GM21717 (cell line): ENCODE results near the gene GPN2.
"Not testable (repeated sequence)": the region's sequence is repeated elsewhere in the genome, so short reads cannot be mapped to it uniquely, and the experiment has no call there.

Experiments
- ATAC-seq: cut with Tn5 transposase; IDR thresholded peaks from one replicate; pipeline ENCODE4 v1.9.1; 2021; ENCODE audit warnings: mild to moderate bottlenecking, moderate library complexity; ENCODE audit not compliant: unreplicated experiment

The GPN2 gene

DNA sequence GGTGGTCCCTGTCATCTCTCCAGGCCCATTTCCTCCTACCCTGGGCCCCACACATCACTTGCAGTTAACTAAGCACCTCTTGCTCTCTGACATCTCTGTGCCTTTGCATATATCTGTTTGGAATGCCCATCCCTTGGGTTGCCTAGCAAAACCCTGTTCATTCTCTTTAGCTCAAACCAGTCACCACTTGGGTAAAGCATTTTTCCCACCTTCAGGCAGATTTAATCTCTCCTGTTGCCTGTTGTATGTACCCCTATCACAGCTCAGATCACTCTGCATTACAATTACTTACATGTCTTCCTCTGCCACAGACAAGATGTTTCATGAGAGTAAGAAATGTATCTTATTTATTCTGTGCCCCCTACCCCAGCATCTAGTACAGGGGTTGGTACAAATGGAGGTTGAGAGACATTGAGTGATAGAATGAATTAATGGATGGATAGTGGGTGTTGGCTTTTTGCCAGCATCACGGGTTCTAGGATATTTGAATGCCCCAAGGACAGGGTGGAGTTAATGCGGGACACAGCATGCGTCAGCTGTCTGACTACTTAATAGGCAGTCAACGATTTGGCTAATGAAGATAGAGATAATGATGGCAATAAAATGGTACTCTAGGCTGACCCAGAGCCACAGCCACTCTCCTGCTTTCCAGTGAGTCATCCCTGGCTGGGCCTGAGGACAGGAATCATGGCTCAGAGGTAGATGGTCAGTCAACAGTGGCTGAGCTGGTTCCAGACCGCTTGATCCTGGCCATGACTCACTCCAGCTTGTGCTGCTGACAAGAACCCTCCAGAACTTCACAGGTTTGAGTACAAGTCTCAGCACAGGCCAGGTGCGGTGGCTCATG is 17.2 kb upstream of the GPN2 start:
- ATAC-seq = no peak

DNA sequence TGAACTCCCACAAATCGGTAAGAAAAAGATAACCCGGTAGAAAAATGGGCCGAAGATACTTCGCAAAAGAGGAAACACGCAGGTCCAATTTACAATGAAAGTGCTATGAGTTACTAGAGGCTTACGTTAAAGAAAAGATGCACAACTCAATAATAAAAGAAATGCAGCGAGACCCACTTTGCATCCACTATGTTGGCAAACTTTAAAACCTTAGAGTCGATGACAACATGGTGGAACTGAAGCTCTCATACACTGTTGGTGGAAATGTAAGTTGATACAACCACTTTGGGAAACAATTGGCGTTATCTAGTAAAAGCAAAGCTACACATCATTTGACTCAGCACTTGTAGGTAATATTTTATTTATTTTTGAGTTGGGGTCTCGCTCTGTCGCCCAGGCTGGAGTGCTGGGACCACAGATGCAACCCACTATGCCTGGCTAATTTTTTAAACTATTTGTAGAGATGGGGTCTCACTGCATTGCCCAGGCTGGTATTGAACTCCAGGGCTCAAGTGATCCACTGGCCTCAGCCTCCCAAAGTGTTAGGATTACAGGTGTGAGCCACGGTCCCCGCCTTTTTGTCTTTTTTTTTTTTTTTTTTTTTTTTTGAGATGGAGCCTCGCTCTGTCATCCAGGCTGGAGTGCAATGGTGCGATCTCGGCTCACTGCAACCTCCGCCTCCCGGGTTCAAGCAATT is 10.9 kb upstream of the GPN2 start:
- no peak for ATAC-seq

DNA sequence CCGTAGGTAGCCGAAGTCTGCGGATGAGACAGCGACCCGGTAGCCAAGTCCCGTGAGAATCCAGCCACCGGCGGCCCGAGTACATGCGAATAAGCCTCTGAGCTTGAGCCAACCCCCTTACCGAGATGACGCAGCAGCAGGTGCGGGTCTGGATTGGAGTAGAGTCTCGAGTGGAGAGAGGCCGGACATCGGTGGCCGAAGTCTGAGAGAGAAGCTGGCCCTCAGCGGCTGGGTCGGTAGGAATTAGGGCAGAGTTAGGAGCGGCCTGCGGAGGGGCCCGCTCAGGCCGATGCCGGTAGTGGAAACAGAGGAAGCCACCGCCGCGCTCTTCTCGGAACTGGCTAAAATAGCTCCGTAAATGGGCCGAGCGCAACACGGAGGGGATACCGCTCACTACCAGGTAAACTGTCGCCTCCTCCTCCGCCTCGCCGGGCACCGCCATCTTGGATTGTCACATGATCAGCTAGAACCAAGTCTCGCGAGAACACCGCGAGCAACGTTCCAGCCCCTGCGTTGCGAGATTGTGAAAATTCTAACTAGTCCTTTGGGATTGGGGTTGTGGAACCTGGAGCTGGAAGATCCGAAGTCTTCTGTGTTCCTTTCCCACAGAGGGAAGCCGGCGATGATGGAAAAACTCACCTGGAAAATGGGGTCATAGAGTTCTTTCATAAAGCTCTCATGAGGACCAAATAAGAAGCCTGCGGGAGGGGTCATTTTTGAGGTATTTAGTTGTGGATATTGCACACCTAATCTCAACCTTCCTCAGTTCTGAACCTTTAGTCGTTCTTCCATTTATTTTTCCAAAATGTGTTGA is 10.1 kb upstream of the GPN2 start, which contains the start of gene GPATCH3:
TSS of gene GPATCH3 (minus strand) at position 467 of the 814 bp plus-strand sequence. CDS start at position 442, 25 bp downstream.
- ATAC-seq = peak; percentile 81

DNA sequence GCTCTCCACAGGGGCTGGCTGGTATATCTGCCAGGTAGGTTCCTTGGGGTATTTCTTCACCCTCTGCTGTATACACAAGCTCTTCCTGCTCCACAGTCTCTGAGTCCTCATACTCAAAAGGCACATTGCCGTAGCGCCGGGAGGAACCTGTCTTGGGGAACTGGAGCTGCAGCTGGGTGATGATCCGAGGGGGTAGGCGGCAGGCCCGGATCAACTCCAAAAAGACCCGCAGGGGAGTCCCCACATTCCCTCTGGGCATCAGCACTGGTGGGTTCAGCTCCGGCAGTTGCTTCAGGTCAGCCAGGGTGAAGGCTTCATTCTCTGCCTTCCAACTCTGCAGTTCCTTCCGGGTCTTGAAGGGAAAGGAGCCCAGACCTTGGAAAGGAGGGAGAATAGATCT is 7.3 kb upstream of the GPN2 start:
- no peak for ATAC-seq

DNA sequence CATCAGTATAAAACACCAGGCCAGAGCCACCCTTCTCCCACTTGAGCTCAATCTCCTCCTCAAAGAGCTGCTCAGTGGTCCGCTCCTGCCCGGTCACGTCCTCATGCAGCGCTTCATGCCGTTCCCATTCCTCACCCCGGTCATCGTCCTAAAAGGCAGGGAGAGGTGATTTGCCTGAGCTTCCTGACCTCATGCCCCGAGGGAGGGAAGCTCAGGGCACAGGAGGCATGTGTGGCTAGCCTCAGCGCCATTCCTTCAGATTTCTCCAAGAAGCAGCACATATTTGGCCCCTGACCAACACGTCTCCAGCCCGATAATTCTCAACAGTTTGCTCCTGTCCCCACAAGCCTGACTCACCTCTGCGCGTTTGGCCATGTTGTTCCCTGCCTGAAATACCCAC is 4.2 kb upstream of the GPN2 start:
- no peak for ATAC-seq

DNA sequence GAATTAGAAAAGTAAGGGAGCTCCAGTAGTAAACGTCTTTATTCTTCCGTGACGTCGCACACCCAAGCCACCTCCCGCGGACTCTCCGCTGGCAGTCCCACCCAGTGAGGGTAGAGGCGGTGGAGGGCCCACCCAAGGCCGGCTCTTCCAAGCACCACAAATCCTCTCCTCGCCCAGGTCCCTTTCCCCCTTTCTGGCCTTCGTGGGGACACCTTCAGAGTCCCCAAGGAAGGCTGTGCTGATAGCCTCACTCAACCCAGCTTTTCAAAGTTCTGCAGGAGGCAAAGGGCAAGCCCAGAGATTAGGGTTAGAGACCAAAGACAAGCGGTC is 349 bp upstream of the GPN2 start:
- peak; percentile 17 for ATAC-seq

DNA sequence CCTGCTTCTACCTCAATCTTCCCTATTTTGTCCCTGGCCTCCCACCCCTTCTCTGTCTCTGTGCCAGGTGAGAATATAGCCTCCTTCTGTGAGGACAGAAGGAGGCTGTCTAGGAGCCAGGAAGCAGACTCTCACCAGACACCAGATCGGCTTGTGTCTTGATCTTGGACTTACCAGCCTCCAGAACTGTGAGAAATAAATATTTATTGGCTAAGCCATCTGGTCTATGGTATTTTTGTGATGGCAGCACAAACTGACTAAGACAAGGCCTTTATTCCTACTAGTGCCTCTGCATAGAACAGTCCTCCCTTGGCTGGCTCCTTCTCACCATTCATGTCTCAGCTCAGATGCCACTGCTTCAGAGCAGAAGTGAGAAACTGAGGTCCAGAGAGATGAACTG is 1.9 kb downstream of the GPN2 start:
- ATAC-seq = no peak

DNA sequence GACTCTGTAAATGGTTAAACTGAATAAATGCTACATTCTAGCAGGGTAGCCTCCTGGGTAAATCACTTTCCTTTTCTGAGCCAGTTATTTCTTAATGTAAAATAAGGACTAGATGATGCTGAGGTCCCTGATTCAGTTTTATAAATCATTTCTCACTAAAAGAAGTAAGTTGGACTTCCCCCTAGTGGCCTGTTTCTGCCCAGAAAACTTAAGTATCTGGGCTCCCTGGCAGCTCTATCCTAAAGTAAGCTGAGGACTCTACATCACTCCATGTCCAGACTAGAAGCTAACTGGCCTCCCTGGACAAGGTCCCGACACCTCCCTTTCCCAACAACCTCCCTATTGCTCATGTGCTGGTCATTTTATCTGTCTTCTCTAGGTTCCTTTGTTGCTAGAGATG is 3.0 kb downstream of the GPN2 start:
- ATAC-seq = no peak

DNA sequence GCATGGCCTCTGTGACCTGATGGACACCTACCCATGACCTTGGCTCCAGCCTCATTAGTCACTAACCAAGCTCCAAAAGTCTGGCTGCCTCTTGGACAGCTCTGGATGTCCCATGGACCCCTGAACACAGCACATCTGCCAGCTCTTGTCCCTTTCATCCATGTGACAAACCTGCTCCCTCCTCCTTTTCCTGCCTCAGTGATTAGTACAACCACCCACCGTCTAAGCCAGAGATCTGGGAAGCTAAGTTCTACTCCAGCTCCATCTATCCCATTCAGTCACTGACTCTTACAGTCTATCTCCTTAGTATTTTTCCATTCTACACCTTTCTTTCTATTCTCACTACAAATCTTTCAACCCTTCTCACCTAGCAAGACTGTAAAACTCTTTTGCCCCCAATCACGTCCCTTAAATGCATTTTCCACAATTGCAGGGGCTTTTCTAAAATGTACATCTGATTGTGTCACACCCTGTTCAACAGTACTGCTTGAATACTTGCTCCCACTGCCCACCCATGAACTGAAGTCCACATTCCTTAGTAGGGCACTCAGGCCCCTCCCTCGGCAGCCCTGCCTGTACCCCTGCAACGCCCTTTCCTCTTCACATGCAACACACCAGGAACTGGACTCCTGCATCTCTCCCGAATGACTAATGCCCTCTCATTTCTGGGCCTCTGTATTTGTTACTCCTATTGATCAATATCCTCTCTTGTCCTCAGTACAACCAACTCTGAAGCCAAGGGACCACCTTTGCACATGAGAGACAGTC is 7.2 kb downstream of the GPN2 start:
- ATAC-seq = no peak

DNA sequence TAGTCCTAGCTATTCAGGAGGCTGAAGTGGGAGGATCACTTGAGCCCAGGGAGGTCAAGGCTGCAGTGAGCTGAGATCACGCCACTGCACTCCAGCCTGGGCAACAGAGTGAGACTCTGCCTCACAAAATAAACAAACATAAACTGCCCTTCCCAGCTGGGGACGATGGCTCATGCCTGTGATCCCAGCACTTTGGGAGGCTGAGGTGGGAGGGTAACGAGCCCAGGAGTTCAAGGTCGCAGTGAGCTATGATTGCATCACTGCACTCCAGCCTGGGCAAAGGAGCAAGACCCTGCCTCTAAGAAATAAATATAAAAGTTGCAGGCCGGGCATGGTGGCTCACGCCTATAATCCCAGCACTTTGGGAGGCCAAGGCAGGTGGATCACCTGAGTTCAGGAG is 8.5 kb downstream of the GPN2 start:
- not testable (repeated sequence) for ATAC-seq

DNA sequence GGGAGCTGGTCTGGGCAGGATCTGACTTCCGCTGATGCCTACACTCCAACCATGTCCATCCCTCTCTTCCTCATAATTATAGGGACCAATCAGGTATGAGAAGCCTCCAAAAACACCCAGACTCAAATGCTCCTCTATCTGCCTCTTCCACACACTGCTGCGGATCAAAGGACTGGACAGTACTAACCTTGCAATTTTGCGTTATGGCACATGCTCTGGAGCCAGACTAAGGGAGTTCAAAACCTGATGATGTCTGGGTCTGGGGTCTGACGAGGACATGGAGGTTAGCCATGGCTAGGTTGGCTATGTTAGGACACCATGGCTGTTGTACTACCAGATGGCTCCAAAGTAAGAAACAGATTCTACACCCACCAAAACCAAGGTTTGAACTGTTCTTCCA is 10.3 kb downstream of the GPN2 start:
- ATAC-seq = no peak

DNA sequence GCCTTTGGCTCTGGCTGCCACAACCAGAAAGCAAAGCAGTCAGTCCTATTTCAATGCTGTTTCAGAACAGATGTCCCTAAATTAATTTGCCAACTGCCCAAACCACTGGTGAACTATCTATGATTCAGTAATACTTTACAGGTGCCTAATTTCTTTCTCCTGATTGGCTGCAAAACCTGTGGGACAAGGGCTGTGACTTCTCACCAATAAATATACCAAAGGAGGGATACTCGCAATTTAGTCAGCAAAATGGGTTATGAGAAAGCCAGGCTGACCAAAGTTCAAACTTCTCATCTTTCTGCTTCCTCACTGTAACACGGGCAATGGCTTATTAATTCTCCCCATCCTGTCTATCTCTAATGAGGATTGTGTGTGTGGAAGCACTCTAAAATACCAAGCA is 12.8 kb downstream of the GPN2 start:
- no peak for ATAC-seq

DNA sequence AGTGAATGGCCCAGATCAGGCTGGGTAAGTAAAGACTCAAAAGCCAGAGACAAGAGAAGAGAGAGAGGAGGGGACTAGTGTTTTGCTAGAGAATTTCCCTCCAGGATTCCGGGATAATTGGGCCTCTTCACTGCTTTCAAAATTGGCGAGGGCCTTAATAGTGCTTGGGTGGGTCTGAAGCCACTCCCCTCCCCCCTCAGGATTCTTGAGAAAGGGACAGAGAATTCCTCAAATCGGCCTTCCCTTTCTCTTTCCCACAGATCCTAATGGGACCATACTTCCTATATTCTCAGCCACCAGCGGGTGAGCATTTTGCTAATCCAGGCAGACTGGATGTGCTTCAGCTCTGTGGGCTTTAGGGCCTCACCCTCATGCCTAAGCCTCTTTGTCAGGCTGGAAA is 15.2 kb downstream of the GPN2 start:
- ATAC-seq = no peak

DNA sequence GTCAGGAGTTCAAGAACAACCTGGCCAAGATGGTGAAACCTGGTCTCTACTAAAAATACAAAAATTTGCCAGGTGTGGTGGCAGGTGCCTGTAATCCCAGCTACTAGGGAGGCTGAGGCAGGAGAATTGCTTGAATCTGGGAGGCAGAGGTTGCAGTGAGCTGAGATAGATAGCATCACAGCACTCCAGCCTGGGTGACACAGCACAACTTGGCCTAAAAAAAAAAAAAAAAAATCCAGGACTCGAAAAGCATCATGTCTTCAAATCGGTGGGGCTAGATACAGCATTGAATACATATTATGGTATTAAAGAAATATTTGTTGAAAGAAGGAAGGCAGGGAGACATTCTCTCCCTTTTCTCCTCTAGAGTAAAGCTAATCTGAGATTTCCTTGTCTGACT is 17.0 kb downstream of the GPN2 start:
- ATAC-seq = not testable (repeated sequence)

DNA sequence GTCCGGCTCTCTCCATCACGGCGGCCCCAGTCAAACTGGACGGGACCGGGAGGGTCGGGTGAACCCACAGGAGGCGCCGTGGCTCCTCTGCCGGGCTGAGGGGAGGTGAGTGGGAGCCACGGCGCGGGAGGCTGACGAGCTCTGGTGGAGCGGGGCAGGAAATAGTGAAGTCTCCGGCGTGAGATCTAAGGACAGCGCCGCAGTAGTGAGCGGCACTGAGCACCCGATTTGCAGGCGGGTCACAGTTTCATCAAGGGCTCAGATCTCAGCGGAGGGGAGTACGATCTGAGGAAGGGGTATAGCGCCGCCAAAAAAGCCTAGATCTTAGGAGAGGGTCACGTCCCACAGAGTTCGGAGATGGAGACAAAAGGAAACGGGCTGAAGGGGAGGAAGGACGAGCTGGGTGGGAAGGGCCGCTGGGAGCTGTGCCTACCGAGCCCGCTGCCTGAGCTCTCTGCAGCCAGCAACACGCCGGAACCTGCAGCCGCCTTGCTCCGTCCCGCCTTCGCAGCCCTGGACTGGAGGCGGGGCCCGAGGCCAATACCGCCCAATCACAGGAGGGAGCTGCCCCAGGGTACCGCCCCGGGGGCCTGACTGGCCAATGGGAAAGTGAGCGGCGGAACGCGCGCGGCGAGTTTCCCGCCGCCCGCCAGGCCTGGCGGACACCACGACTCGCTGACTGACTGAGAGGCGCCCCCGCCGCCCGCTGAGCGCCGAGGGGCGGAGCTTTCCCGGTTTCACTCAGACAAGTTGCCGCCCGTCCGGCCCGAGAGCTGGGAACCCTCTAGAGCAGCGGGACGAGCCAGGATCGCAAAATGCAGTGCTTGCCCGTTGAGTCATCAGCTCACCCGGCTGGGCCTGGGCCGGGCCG is 25.2 kb downstream of the GPN2 start:
- peak; percentile 86 for ATAC-seq

DNA sequence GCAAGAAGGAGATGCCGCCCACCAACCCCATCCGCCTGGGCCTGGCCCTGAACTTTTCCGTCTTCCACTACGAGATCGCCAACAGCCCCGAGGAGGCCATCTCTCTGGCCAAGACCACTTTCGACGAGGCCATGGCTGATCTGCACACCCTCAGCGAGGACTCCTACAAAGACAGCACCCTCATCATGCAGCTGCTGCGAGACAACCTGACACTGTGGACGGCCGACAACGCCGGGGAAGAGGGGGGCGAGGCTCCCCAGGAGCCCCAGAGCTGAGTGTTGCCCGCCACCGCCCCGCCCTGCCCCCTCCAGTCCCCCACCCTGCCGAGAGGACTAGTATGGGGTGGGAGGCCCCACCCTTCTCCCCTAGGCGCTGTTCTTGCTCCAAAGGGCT is 26.4 kb downstream of the GPN2 start:
- ATAC-seq = no peak

DNA sequence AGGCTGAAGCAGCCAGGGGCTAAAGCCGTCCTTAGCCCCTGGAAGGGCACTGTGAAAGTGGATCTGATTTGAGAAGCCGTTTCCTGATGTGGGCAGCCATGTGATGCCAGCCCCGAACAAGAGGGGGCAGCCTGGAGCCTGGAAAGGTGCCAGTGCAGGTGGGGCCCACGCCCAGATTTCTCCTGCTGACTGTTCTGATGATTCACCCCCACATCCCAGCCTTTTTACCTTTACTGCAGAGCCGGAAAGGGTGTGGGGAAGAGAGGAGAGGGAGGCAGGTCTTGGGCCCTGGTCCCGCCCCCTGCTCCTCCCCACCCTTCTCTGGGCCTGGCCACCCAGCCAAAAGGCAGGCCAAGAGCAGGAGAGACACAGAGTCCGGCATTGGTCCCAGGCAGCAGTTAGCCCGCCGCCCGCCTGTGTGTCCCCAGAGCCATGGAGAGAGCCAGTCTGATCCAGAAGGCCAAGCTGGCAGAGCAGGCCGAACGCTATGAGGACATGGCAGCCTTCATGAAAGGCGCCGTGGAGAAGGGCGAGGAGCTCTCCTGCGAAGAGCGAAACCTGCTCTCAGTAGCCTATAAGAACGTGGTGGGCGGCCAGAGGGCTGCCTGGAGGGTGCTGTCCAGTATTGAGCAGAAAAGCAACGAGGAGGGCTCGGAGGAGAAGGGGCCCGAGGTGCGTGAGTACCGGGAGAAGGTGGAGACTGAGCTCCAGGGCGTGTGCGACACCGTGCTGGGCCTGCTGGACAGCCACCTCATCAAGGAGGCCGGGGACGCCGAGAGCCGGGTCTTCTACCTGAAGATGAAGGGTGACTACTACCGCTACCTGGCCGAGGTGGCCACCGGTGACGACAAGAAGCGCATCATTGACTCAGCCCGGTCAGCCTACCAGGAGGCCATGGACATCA is 27.1 kb downstream of the GPN2 start, which contains the start of gene SFN:
TSS of gene SFN (plus strand) at position 369 of the 904 bp plus-strand sequence. CDS start at position 433, 64 bp downstream.
- ATAC-seq = no peak

DNA sequence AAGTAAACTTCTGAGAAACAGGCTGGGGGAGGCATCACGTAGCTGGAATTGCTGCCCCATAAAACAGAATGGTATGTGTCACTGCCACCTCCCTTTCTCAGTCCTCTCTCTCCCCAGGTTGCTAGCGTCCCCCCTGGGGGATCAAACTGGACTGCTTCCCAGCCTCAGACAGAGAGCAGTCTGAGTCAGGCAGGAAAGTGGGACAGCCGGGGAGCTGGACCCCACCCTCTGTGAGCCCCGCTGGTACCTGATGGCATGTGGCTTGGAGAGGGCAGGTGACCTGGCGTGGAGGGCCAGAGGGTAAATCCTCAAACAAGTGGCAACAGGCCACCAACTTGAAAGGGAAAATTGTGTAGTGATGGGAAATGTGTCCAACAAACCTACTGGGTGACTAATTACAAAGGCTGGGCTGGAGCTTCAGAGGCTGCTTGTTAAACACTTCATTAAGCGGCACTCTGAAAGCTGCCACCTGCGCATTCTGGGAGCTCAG is 28.1 kb downstream of the GPN2 start:
- no peak for ATAC-seq

DNA sequence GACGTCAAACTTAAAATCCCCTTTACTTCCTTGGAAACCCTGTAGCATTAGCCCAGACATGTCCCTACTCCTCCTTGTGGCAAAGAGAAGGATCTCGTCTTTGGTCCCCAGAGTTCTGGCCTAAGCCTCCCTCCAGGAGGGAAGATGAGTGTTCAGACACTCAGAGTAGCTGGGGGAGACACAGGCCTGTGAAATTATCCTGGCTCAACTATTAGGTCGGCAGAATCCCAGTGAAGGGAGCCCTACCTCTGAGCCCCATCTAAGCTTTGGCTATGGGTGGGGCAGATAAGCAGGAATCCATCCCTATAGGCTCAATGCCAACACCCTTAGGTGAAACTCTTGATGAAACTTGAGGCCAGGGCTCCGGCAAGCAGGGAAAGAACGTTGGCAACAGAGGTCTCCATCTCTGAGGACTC is 28.8 kb downstream of the GPN2 start:
- no peak for ATAC-seq
